Coronary artery (tissue), 2 donors: ENCODE results near the gene DTNB.

Source experiments
- DNase-seq: peaks from one replicate; pipeline ENCODE4 v3.0.0-alpha.2; 2017; ENCODE audit warnings: low spot score
- H3K27ac ChIP-seq, 2 donors: fragments of 200-600 bp; sonication (generic); one replicate each; pipeline ENCODE4 v1.5.1; 2016 to 2019
- H3K4me3 ChIP-seq: fragments of 200-600 bp; sonication (generic); 2 replicates; pipeline ENCODE4 v1.5.1; 2016; ENCODE audit warnings: mild to moderate bottlenecking, moderate library complexity
- CTCF ChIP-seq: fragments of 200-600 bp; sonication (generic); IDR thresholded peaks from one replicate; pipeline ENCODE4 v1.5.1; 2019; ENCODE audit warnings: antibody characterized with exemption

DTNB gene

GRCh38 chr2:25566094-25566493, 107.3 kb downstream of the DTNB start:
- H3K4me3 ChIP-seq, result no peak overlapping the region
- no peak for TF ChIP-seq CTCF
- H3K27ac ChIP-seq, result no peak overlapping the region
- no peak for DNase-seq

- H3K4me3 ChIP-seq, result no peak overlapping the region
- no peak overlapping the region for H3K27ac ChIP-seq
- TF ChIP-seq CTCF, result no peak
- no peak for DNase-seq
Observed at GRCh38 chr2:25561136-25561850, 112.1 kb downstream of the DTNB start.

GRCh38 chr2:25559148-25559547, 114.2 kb downstream of the DTNB start:
- H3K4me3 ChIP-seq, result no peak overlapping the region
- TF ChIP-seq CTCF, result no peak
- no peak overlapping the region for H3K27ac ChIP-seq
- DNase-seq, result no peak

- no peak for DNase-seq
- H3K4me3 ChIP-seq, result no peak overlapping the region
- no peak overlapping the region for H3K27ac ChIP-seq
- no peak for TF ChIP-seq CTCF
Observed at GRCh38 chr2:25558262-25558661, 115.1 kb downstream of the DTNB start.

- TF ChIP-seq CTCF, result no peak
- H3K27ac ChIP-seq, result no peak overlapping the region
- H3K4me3 ChIP-seq, result no peak overlapping the region
- DNase-seq, result no peak
Observed at GRCh38 chr2:25557179-25558036, 116.0 kb downstream of the DTNB start.

GRCh38 chr2:25552318-25552717, 121.1 kb downstream of the DTNB start:
- H3K4me3 ChIP-seq, result no peak overlapping the region
- no peak for TF ChIP-seq CTCF
- no peak for DNase-seq
- no peak overlapping the region for H3K27ac ChIP-seq
